Measurements from ENCODE around the gene TIAM1.

GRCh38 chr21:31330144-31330483, 13.9 kb downstream of the TIAM1 start:
- TF ChIP-seq CTCF (IDR thresholded peaks at IDR 0.05) = no peak
- no peak for TF ChIP-seq EP300 (IDR thresholded peaks at IDR 0.05)
